Activated T-helper 1 cell treated with anti-CD3 and anti-CD28 coated beads, Interleukin-12 subunit alpha, Interleukin-12 subunit beta, Interleukin-2, Interleukin-4 antibody, amounts not matched to agents 30 ng/mL and 10 ng/mL and 1 ng/mL, durations not matched to agents 14 hours and 24 hours and 36 hours (primary cell): ENCODE data around the gene TM2D3. TPM values are rescaled to one million over a fixed set of nuclear protein-coding genes. Genes with fewer than 3 reads are reported as not detected.
"Not testable (repeated sequence)": the region's sequence is repeated elsewhere in the genome, so short reads cannot be mapped to it uniquely, and the experiment has no call there.

Experiments used
- DNase-seq: peaks from one replicate; pipeline ENCODE4 v3.0.0; 2021; ENCODE audit warnings: low spot score
- H3K27ac Mint-ChIP-seq: one replicate; pipeline ENCODE4 v1.8.0; 2021; ENCODE audit warnings: mild to moderate bottlenecking, mixed read lengths
- H3K27me3 Mint-ChIP-seq: one replicate; pipeline ENCODE4 v1.8.0; 2022; ENCODE audit warnings: mild to moderate bottlenecking, moderate library complexity, mixed read lengths; ENCODE audit not compliant: insufficient read depth
- H3K36me3 Mint-ChIP-seq: one replicate; pipeline ENCODE4 v1.8.0; 2021; ENCODE audit warnings: low read depth, mixed read lengths
- H3K4me1 Mint-ChIP-seq: one replicate; pipeline ENCODE4 v1.8.0; 2021; ENCODE audit warnings: low read depth, mixed read lengths
- H3K4me3 Mint-ChIP-seq: one replicate; pipeline ENCODE4 v1.8.0; 2021; ENCODE audit warnings: mild to moderate bottlenecking, moderate library complexity, mixed read lengths
- H3K9me3 Mint-ChIP-seq: one replicate; pipeline ENCODE4 v1.8.0; 2021; ENCODE audit warnings: mixed read lengths
- intact Hi-C: fragments of 100-400 bp; cut with micrococcal nuclease; formaldehyde crosslinking; loops from one replicate; pipeline ENCODE4 v1.15.1; 2024
- total RNA-seq: library from RNA; stranded (reverse); gene quantifications from 2 replicates; pipeline ENCODE4 v1.2.3, GENCODE V29; 2022

The TM2D3 gene
- total RNA-seq, 1 donor from 2014 or later: 62.4 TPM

GRCh38 chr15:101675796-101676582 lies 23.8 kb upstream of the TM2D3 start:
- intact Hi-C loops: no loop called here
- Mint-ChIP-seq H3K27me3 (no peaks in the 10 kb centered on the region), H3K9me3 (no peaks in the 10 kb centered on the region), H3K27ac (peak overlapping the region; percentile 57), H3K4me1 (peaks cover 7% of the 10 kb centered on the region), H3K36me3 (peaks cover 58% of the 10 kb centered on the region), H3K4me3 (no peak overlapping the region)
- DNase-seq: no peak

GRCh38 chr15:101675015-101675414 lies 22.8 kb upstream of the TM2D3 start:
- no peak overlapping the region for H3K4me3 Mint-ChIP-seq
- DNase-seq: no peak
- no peaks in the 10 kb centered on the region for H3K9me3 Mint-ChIP-seq
- intact Hi-C loops: no loop called here
- no peak overlapping the region for H3K27ac Mint-ChIP-seq
- H3K36me3 Mint-ChIP-seq: peaks cover 53% of the 10 kb centered on the region
- H3K27me3 Mint-ChIP-seq: no peaks in the 10 kb centered on the region
- H3K4me1 Mint-ChIP-seq: peaks cover 7% of the 10 kb centered on the region

GRCh38 chr15:101672298-101672697 lies 20.1 kb upstream of the TM2D3 start:
- Mint-ChIP-seq H3K4me3 (no peak overlapping the region), H3K36me3 (peaks cover 47% of the 10 kb centered on the region), H3K27me3 (no peaks in the 10 kb centered on the region), H3K4me1 (peaks cover 7% of the 10 kb centered on the region), H3K9me3 (no peaks in the 10 kb centered on the region), H3K27ac (no peak overlapping the region)
- intact Hi-C loops: no loop called here
- DNase-seq: no peak

- intact Hi-C loops: no loop called here
- Mint-ChIP-seq H3K4me1 (peaks cover 8% of the 10 kb centered on the region), H3K36me3 (peaks cover 46% of the 10 kb centered on the region), H3K27me3 (no peaks in the 10 kb centered on the region), H3K9me3 (no peaks in the 10 kb centered on the region), H3K27ac (no peak overlapping the region), H3K4me3 (no peak overlapping the region)
- no peak for DNase-seq
Measured at GRCh38 chr15:101669744-101670143, 17.6 kb upstream of the TM2D3 start.

GRCh38 chr15:101667881-101668280 lies 15.7 kb upstream of the TM2D3 start:
- intact Hi-C loops: no loop called here
- no peaks in the 10 kb centered on the region for H3K9me3 Mint-ChIP-seq
- DNase-seq: no peak
- no peak overlapping the region for H3K27ac Mint-ChIP-seq
- H3K4me3 Mint-ChIP-seq: no peak overlapping the region
- peaks cover 43% of the 10 kb centered on the region for H3K36me3 Mint-ChIP-seq
- peaks cover 17% of the 10 kb centered on the region for H3K4me1 Mint-ChIP-seq
- no peaks in the 10 kb centered on the region for H3K27me3 Mint-ChIP-seq

GRCh38 chr15:101664303-101664913 lies 12.2 kb upstream of the TM2D3 start:
- intact Hi-C loops: no loop called here
- Mint-ChIP-seq H3K36me3 (peaks cover 39% of the 10 kb centered on the region), H3K4me1 (peaks cover 17% of the 10 kb centered on the region), H3K27me3 (no peaks in the 10 kb centered on the region), H3K27ac (no peak overlapping the region), H3K4me3 (no peak overlapping the region), H3K9me3 (no peaks in the 10 kb centered on the region)
- DNase-seq: no peak

GRCh38 chr15:101662203-101662602 lies 10.0 kb upstream of the TM2D3 start:
- intact Hi-C loops: no loop called here
- no peaks in the 10 kb centered on the region for H3K27me3 Mint-ChIP-seq
- peaks cover 17% of the 10 kb centered on the region for H3K4me1 Mint-ChIP-seq
- H3K4me3 Mint-ChIP-seq: no peak overlapping the region
- H3K27ac Mint-ChIP-seq: no peak overlapping the region
- H3K36me3 Mint-ChIP-seq: peaks cover 36% of the 10 kb centered on the region
- no peaks in the 10 kb centered on the region for H3K9me3 Mint-ChIP-seq
- no peak for DNase-seq

- DNase-seq: no peak
- Mint-ChIP-seq H3K27me3 (no peaks in the 10 kb centered on the region), H3K9me3 (no peaks in the 10 kb centered on the region), H3K4me3 (no peak overlapping the region), H3K36me3 (peaks cover 29% of the 10 kb centered on the region), H3K4me1 (peaks cover 12% of the 10 kb centered on the region), H3K27ac (no peak overlapping the region)
- intact Hi-C loops: no loop called here
Measured at GRCh38 chr15:101660005-101660404, 7.8 kb upstream of the TM2D3 start.

GRCh38 chr15:101657968-101658784 lies 6.0 kb upstream of the TM2D3 start:
- no peak overlapping the region for H3K27ac Mint-ChIP-seq
- H3K4me3 Mint-ChIP-seq: no peak overlapping the region
- peaks cover 28% of the 10 kb centered on the region for H3K36me3 Mint-ChIP-seq
- intact Hi-C loops: no loop called here
- DNase-seq: no peak
- peaks cover 10% of the 10 kb centered on the region for H3K4me1 Mint-ChIP-seq
- no peaks in the 10 kb centered on the region for H3K27me3 Mint-ChIP-seq
- no peaks in the 10 kb centered on the region for H3K9me3 Mint-ChIP-seq

GRCh38 chr15:101657171-101657570 lies 5.0 kb upstream of the TM2D3 start:
- Mint-ChIP-seq H3K27ac (no peak overlapping the region), H3K4me1 (peaks cover 10% of the 10 kb centered on the region), H3K4me3 (no peak overlapping the region), H3K9me3 (no peaks in the 10 kb centered on the region), H3K27me3 (no peaks in the 10 kb centered on the region), H3K36me3 (peaks cover 27% of the 10 kb centered on the region)
- no peak for DNase-seq
- intact Hi-C loops: no loop called here

GRCh38 chr15:101654624-101655337 lies 2.6 kb upstream of the TM2D3 start:
- Mint-ChIP-seq H3K4me1 (peaks cover 27% of the 10 kb centered on the region), H3K27ac (peak overlapping the region; percentile 59), H3K4me3 (peak overlapping the region; percentile 62), H3K36me3 (peaks cover 21% of the 10 kb centered on the region)
- intact Hi-C loops: loop anchor here (5.0 kb wide), 1 partner anchor 1052 kb away; the partner anchor contains the start of genes ASB7 and LINS1
- not testable (repeated sequence) for H3K9me3 Mint-ChIP-seq, DNase-seq, H3K27me3 Mint-ChIP-seq

- intact Hi-C loops: loop anchor here (5.0 kb wide), 1 partner anchor 1052 kb away; the partner anchor contains the start of genes ASB7 and LINS1
- no peak for DNase-seq
- Mint-ChIP-seq H3K9me3 (no peaks in the 10 kb centered on the region), H3K27me3 (no peaks in the 10 kb centered on the region), H3K27ac (peak overlapping the region; percentile 59), H3K4me1 (peaks cover 33% of the 10 kb centered on the region), H3K36me3 (peaks cover 22% of the 10 kb centered on the region), H3K4me3 (peak overlapping the region; percentile 62)
Measured at GRCh38 chr15:101654171-101654570, 2.0 kb upstream of the TM2D3 start.
